Measurements from ENCODE around the gene RIPOR2. TPM values are rescaled to one million over a fixed set of nuclear protein-coding genes. Genes with fewer than 3 reads are reported as not detected.

RIPOR2 gene
- total and polyA plus RNA-seq, 5 donors, result 0.59 to 2.9 (median 2.4) TPM

- intact Hi-C loops (cut with DNase I), result no loop called here
- 84% methylated on average over 6 of the region's 6 CpGs for WGBS
- ATAC-seq (no peak), DNase-seq (no peak)
- no peak overlapping the region for H3K4me3 ChIP-seq (ENCODE audit: low read length)
- no peak overlapping the region for H3K27ac ChIP-seq (ENCODE audit: low read length)
- no peaks in the 10 kb centered on the region for H3K9me3 ChIP-seq (ENCODE audit: control insufficient read depth, low read length)
- no peaks in the 10 kb centered on the region for H3K27me3 ChIP-seq (ENCODE audit: control insufficient read depth, insufficient read depth)
- no peaks in the 10 kb centered on the region for H3K4me1 ChIP-seq (ENCODE audit: control insufficient read depth, insufficient read depth, low read length)
Measured at GRCh38 chr6:24824142-24824938, 111.4 kb downstream of the RIPOR2 start.

- Histone ChIP-seq H3K4me1 (ENCODE audit: control insufficient read depth, insufficient read depth, low read length) (no peaks in the 10 kb centered on the region), H3K9me3 (ENCODE audit: control insufficient read depth, low read length) (no peaks in the 10 kb centered on the region), H3K27me3 (ENCODE audit: control insufficient read depth, insufficient read depth) (no peaks in the 10 kb centered on the region), H3K4me3 (ENCODE audit: low read length) (no peak overlapping the region), H3K27ac (ENCODE audit: low read length) (no peak overlapping the region)
- intact Hi-C loops (cut with DNase I), result no loop called here
- DNase-seq, result no peak
- ATAC-seq, result no peak
- 81% methylated on average over 2 of the region's 2 CpGs for WGBS
Measured at GRCh38 chr6:24823185-24823584, 112.6 kb downstream of the RIPOR2 start.

DNA sequence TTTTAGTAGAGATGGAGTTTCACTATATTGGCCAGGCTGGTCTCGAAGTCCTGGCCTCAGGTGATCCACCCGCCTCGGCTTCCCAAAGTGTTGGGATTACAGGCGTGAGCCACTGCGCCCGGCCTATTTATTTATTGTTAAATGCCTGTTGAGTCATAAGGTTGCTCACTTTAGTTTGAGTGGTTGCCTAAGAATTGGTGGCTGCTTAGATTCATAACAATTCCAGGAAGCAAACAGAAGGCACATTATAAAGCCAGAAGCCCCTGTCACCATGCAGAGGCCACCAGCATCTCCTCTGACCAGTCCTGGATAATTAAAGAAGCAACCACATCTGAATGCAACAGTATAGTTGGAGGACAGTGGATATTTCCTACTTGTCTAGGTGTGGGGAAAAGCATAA, 113.1 kb downstream of the RIPOR2 start:
- no peak overlapping the region for H3K27ac ChIP-seq (ENCODE audit: low read length)
- ATAC-seq (no peak), DNase-seq (no peak)
- no peaks in the 10 kb centered on the region for H3K4me1 ChIP-seq (ENCODE audit: control insufficient read depth, insufficient read depth, low read length)
- intact Hi-C loops (cut with DNase I), result no loop called here
- WGBS, result 94% methylated on average over 6 of the region's 6 CpGs
- H3K27me3 ChIP-seq (ENCODE audit: control insufficient read depth, insufficient read depth), result no peaks in the 10 kb centered on the region
- no peak overlapping the region for H3K4me3 ChIP-seq (ENCODE audit: low read length)
- H3K9me3 ChIP-seq (ENCODE audit: control insufficient read depth, low read length), result no peaks in the 10 kb centered on the region

DNA sequence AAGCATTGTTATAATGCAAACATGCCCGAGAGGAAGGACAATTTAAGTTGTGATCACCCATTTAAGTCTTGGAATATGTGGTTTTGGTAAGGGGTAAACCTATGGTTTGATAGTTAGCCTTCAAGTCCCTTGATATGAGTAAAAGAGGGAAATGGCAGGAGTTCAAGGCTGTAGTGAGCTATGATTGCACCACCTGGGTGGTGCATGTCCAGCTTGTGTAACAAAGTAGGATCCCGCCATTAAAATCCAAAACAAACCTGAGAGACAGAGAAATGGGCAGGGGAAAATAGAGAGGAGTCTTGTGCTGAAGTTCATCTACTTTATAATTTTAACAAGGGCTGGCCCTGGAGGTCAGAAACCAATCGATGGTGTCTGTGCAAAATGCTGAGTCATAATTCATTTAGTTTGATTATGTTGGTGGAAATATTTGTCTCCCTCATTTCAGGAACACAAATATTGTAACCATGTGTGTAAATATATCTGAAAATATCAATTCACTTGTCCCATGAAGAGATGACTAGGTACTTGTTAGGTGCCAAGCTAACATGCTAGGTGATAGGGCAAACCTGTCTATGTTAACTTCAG, 113.8 kb downstream of the RIPOR2 start:
- no peak overlapping the region for H3K4me3 ChIP-seq (ENCODE audit: low read length)
- H3K9me3 ChIP-seq (ENCODE audit: control insufficient read depth, low read length), result no peaks in the 10 kb centered on the region
- H3K27ac ChIP-seq (ENCODE audit: low read length), result no peak overlapping the region
- 95% methylated on average over 3 of the region's 3 CpGs for WGBS
- H3K4me1 ChIP-seq (ENCODE audit: control insufficient read depth, insufficient read depth, low read length), result no peaks in the 10 kb centered on the region
- DNase-seq (no peak), ATAC-seq (no peak)
- no peaks in the 10 kb centered on the region for H3K27me3 ChIP-seq (ENCODE audit: control insufficient read depth, insufficient read depth)
- intact Hi-C loops (cut with DNase I), result no loop called here

DNA sequence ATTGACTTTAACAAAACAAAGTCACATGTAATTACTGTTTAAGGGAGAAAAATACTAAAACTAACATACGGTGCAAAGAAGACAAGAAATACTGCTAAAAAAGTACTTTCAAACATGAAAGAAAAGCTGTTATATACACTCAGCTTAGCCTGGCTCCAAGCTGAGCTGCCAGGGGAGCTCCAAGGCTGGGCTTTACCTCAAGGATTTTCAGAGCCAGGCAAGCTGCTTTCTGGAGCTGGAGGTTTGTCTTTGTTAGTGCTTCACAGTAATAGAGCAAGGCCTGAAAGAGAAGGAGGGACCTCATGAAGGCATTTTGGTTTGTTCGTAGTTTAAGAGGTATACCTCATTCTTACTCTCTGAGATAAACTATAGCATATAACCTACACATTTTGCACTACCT, 117.4 kb downstream of the RIPOR2 start:
- no peak overlapping the region for H3K4me3 ChIP-seq (ENCODE audit: low read length)
- no peaks in the 10 kb centered on the region for H3K27me3 ChIP-seq (ENCODE audit: control insufficient read depth, insufficient read depth)
- H3K9me3 ChIP-seq (ENCODE audit: control insufficient read depth, low read length), result no peaks in the 10 kb centered on the region
- H3K27ac ChIP-seq (ENCODE audit: low read length), result no peak overlapping the region
- DNase-seq, result no peak
- no peak for ATAC-seq
- intact Hi-C loops (cut with DNase I), result no loop called here
- 97% methylated on average over 2 of the region's 2 CpGs for WGBS
- H3K4me1 ChIP-seq (ENCODE audit: control insufficient read depth, insufficient read depth, low read length), result no peaks in the 10 kb centered on the region

DNA sequence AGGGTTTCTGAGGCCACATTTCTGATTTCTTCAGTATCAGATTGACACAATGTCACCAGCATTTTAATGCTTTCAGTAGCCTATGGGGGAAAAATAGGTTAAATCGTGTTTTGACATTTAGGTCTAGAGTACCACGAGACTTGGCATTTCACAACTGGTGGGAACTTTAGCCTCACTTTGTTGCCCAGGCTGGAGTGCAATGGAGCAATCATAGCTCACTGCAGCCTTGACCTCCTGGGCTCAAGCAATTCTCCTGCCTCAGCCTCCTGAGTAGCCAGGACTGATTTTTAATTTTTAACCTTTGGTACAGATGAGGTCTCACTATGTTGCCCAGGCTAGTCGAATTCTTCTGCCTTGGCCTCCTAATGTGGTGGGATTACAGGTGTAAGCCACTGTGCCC, 126.0 kb downstream of the RIPOR2 start:
- ATAC-seq, result no peak
- no peaks in the 10 kb centered on the region for H3K4me1 ChIP-seq (ENCODE audit: control insufficient read depth, insufficient read depth, low read length)
- 87% methylated on average over 3 of the region's 3 CpGs for WGBS
- H3K9me3 ChIP-seq (ENCODE audit: control insufficient read depth, low read length), result no peaks in the 10 kb centered on the region
- no peak overlapping the region for H3K4me3 ChIP-seq (ENCODE audit: low read length)
- H3K27me3 ChIP-seq (ENCODE audit: control insufficient read depth, insufficient read depth), result no peaks in the 10 kb centered on the region
- intact Hi-C loops (cut with DNase I), result no loop called here
- DNase-seq, result no peak
- H3K27ac ChIP-seq (ENCODE audit: low read length), result no peak overlapping the region

DNA sequence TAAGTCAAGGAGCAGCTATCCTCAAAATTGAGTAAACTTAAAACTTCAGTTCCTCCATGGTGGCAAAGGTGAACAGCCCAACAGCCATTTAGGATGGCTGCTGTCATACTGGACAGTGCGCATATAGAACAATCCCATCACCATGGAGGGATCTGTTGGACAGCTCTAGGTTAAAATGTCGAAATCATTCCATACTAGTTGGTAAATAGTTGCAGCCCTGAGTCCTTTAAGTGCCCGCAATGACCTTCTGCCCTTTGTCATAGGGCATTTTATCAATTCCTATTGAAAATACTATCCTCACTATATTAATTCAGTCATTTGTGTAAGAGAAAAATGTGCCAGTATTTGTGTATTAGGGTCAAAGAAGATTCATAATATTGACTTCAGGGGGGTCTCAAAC, 128.2 kb downstream of the RIPOR2 start:
- Histone ChIP-seq H3K27ac (ENCODE audit: low read length) (no peak overlapping the region), H3K4me1 (ENCODE audit: control insufficient read depth, insufficient read depth, low read length) (no peaks in the 10 kb centered on the region), H3K9me3 (ENCODE audit: control insufficient read depth, low read length) (no peaks in the 10 kb centered on the region), H3K27me3 (ENCODE audit: control insufficient read depth, insufficient read depth) (no peaks in the 10 kb centered on the region), H3K4me3 (ENCODE audit: low read length) (no peak overlapping the region)
- WGBS, result 94% methylated on average over 3 of the region's 3 CpGs
- intact Hi-C loops (cut with DNase I), result no loop called here
- no peak for DNase-seq
- no peak for ATAC-seq

- WGBS, result 87% methylated on average over 8 of the region's 8 CpGs
- ATAC-seq, result no peak
- no peaks in the 10 kb centered on the region for H3K9me3 ChIP-seq (ENCODE audit: control insufficient read depth, low read length)
Measured at GRCh38 chr6:24802271-24803059, 133.3 kb downstream of the RIPOR2 start.

DNA sequence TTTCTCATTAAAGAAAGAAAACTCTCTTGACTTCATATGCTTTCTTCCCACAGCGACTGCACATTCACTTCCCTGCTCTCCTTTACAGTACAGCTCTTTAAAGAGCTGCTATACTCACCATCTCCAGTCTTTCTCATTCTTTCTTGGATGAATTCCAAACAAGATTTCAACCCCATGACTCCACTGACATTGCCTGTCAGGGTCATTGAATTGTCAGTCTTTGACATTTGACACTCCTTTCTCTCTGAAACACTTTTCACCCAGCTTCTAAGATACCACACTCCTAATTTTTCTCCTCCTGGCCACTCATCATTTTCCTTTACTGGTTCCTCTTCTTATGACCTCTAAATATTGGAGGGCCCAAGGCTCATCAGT, 136.2 kb downstream of the RIPOR2 start:
- no peak for ATAC-seq
- H3K27ac ChIP-seq (ENCODE audit: low read length), result no peak overlapping the region
- DNase-seq, result no peak
- H3K27me3 ChIP-seq (ENCODE audit: control insufficient read depth, insufficient read depth), result no peaks in the 10 kb centered on the region
- no peaks in the 10 kb centered on the region for H3K9me3 ChIP-seq (ENCODE audit: control insufficient read depth, low read length)
- intact Hi-C loops (cut with DNase I), result no loop called here
- H3K4me3 ChIP-seq (ENCODE audit: low read length), result no peak overlapping the region
- no peaks in the 10 kb centered on the region for H3K4me1 ChIP-seq (ENCODE audit: control insufficient read depth, insufficient read depth, low read length)
- WGBS, result 54% methylated on average over 1 of the region's 1 CpG

More at GRCh38 chr6:24802271-24803059, 133.3 kb downstream of the RIPOR2 start:
- Histone ChIP-seq H3K27ac (ENCODE audit: low read length) (no peak overlapping the region), H3K27me3 (ENCODE audit: control insufficient read depth, insufficient read depth) (no peaks in the 10 kb centered on the region), H3K4me3 (ENCODE audit: low read length) (no peak overlapping the region), H3K4me1 (ENCODE audit: control insufficient read depth, insufficient read depth, low read length) (no peaks in the 10 kb centered on the region)
- intact Hi-C loops (cut with DNase I), result no loop called here
- DNase-seq, result no peak

- Histone ChIP-seq H3K27me3 (ENCODE audit: control insufficient read depth, insufficient read depth) (no peaks in the 10 kb centered on the region), H3K9me3 (ENCODE audit: control insufficient read depth, low read length) (no peaks in the 10 kb centered on the region), H3K27ac (ENCODE audit: low read length) (no peak within 1 kb of the TSS), H3K4me3 (ENCODE audit: low read length) (no peak within 1 kb of the TSS), H3K4me1 (ENCODE audit: control insufficient read depth, insufficient read depth, low read length) (no peaks in the 10 kb centered on the region)
- ATAC-seq, result no peak
- intact Hi-C loops (cut with DNase I), result no loop called here
- DNase-seq, result no peak
- WGBS, result 82% methylated on average over 13 of the region's 13 CpGs
Measured at GRCh38 chr6:24798740-24799540, 136.8 kb downstream of the RIPOR2 start, which contains the start of gene ARMH2. Gene ARMH2, minus strand, starts transcription at chr6:24798917. Its CDS starts 60 bp downstream, at chr6:24798857.
